LNCAP (cell line): ENCODE results near the gene AFF2.

Source experiments
- TF ChIP-seq, protein P1 (sequence below): fragments of 450-650 bp; IDR thresholded peaks from 2 replicates; pipeline ENCODE4 v1.5.1; 2017; ENCODE audit warnings: mild to moderate bottlenecking

Gene AFF2

DNA sequence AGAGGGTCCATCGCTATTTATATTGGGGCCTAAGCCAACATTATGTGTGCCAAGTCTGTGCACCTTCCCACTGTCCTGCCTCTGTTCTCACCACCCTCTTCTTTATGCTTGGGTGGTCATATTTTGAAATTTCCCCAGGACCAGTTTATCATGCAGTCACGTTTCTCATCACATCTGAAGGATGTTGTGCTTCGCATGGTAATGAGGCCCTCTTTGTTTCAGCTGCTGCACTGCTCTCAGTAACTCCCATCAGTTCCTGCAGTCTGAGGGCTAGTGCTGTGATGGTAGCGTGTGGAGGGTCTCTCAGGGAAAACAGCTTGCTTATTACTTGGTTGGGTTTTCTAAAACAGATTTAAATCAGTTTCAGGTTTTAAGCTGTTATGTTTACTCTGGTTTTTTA lies 288.0 kb downstream of the AFF2 start:
- TF ChIP-seq, protein P1, sequence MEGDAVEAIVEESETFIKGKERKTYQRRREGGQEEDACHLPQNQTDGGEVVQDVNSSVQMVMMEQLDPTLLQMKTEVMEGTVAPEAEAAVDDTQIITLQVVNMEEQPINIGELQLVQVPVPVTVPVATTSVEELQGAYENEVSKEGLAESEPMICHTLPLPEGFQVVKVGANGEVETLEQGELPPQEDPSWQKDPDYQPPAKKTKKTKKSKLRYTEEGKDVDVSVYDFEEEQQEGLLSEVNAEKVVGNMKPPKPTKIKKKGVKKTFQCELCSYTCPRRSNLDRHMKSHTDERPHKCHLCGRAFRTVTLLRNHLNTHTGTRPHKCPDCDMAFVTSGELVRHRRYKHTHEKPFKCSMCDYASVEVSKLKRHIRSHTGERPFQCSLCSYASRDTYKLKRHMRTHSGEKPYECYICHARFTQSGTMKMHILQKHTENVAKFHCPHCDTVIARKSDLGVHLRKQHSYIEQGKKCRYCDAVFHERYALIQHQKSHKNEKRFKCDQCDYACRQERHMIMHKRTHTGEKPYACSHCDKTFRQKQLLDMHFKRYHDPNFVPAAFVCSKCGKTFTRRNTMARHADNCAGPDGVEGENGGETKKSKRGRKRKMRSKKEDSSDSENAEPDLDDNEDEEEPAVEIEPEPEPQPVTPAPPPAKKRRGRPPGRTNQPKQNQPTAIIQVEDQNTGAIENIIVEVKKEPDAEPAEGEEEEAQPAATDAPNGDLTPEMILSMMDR: no peak

DNA sequence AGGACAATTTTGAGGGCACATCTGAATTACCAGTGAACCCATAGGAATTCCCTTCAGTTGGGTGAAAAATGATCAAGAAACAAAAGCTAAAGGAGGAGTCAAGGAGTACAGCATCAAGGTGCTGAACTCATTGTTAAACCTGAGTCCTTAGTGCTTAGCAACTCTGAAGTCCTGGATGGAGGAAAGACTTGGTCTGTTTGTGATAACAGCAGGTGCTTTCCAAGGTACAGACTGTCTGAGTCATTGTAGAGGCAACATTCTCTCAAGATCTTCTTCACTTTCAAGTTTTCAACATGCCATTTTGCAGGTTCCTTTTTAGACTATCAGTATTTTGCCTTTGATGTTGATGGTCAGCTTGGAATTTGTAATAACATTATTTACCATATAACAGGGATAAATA lies 293.9 kb downstream of the AFF2 start:
- TF ChIP-seq, protein P1: no peak

DNA sequence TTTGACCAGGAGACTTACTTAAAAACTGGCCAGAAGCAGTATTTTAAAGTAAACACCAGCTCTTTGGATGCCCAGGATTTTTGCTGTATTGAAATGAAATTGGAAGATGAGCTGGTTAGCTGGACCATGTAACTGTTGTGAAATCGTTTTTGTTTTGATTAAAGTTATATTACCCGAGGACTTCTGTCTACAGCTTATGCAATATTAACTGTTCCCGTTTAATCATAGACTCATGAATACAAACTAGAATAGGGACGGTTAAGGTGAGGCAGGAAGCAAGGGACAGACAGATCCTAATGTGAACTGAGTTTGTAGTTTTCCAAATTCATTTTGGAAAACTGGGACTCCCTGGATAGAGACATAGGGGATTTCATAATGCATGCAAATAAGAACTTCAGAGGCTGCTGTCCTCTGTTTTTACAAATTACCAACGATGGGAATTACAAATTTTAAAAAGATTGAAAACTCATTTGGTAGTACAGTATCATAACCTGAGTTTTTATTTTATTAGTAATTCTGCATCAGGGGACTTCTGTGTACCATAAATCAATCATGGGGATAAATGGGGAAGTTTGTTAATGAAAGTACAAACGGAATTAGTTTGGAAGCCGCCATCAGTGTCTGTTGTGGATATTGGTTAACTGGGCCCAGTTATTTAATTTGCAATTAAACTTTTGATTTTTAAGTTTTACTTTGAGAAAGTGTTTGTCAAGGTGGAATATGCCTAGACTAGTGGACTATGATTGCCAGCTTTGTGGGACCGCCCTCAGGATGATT lies 304.4 kb downstream of the AFF2 start:
- TF ChIP-seq, protein P1: no peak

DNA sequence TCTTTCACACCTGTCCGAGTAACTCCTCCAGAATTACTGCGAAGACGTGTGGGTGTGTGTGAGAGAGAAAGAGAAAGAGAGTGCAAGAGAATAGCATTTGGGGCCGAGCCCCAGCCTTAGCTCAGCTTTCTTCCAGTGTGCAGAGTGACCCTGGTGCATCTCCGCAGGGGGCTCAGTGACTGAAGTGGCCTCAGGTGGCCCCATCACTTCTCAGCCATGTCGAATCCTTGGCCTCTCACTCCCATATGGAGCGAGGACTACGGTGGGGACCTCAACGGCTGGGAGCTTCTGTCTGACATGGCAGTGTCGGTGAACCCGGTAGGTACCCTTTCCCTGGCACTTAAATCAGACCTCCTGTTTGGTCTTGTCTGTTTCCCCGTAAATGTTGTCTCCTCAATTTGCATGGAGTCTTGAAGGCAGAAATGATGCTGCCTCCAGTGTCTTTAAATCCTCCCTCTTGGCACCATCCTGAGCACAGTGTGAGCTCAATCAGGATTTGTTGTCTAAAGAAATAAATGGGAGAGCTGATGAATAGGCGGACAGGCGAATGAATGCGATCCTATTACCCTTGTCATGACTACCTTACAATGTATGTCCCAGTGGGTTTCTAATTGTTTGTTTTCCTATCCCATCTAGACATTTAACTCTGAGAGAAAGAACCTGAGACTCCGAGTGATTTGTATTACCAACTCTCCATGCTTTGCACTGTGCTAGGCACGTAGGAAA lies 305.9 kb downstream of the AFF2 start:
- TF ChIP-seq, protein P1: no peak

DNA sequence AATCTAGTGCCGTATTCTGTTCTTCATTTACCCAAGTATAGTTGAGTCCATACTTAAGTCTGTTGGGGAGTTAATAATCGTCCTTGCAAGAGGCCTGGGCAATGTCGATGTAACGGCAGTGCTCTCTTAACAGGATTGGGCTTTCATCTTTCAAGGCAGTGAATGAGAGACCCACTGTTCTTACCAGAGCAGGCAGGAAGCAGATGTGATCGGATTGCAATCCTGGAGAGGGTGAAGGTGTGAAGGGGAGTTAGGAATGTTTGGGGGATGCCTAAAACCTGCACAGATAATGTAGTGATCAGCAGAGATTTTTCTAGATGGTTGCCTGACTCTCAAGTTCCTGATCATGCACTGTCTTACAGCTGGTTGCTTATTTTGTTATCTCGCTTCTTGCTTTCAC lies 308.4 kb downstream of the AFF2 start:
- TF ChIP-seq, protein P1: no peak

DNA sequence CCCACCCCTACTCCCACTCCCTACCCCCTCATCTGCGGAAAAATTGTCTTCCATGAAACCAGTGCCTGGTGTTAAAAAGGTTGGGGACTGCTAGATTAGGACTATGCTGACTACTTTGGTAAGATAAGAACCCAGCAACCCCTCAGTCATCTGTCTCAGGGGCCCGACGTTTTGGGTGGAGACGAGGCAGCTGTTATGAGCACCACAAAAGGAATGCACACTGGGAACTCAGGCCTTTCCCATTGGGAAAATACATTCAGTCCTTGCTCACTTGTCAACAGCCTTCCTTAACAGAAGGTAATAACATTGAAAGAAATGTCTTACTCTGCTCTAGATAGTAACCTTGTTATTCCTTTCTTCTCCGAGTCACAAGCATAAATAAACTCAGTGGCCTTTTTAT lies 310.8 kb downstream of the AFF2 start:
- TF ChIP-seq, protein P1: no peak

DNA sequence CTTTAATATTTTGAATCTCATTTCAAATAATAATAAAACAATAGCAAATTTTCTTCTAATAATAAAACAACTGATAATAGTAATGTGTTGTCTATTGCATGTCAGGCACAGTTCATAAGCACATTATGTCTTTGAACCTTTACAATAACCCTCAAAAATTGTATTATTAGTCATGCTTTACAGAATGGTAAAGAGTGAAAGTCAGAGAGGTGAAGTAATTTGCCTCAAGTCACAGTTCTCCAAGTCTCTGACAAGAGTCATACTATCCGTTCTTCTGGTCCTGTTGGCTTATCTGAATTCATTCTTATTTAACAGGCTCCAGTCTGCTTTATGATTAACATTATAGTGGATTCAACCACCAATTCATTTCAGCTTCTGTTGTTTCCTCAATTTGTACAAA lies 313.0 kb downstream of the AFF2 start:
- TF ChIP-seq, protein P1: no peak
